ENCODE measurements around the gene EIF4E3. TPM values are rescaled to one million over a fixed set of nuclear protein-coding genes. Genes with fewer than 3 reads are reported as not detected.

EIF4E3 gene
- total RNA-seq, 1 donor from 2014 or later = 22.8 TPM

- no peak for FAIRE-seq
- no peak for DNase-seq (ENCODE audit: low spot score in 2 of 2)
Measured at GRCh38 chr3:71692139-71692538, 33.1 kb downstream of the EIF4E3 start.

- FAIRE-seq = no peak
- DNase-seq (ENCODE audit: low spot score in 2 of 2) = no peak
Measured at GRCh38 chr3:71690341-71690841, 34.8 kb downstream of the EIF4E3 start.

- DNase-seq (ENCODE audit: low spot score in 2 of 2) (no peak), FAIRE-seq (no peak)
Measured at GRCh38 chr3:71689291-71689690, 35.9 kb downstream of the EIF4E3 start.

GRCh38 chr3:71688121-71688520 is 37.1 kb downstream of the EIF4E3 start:
- FAIRE-seq = no peak
- DNase-seq (ENCODE audit: low spot score in 2 of 2) = no peak

- DNase-seq (ENCODE audit: low spot score in 2 of 2) (no peak), FAIRE-seq (no peak)
Measured at GRCh38 chr3:71685686-71686085, 39.5 kb downstream of the EIF4E3 start.

- no peak for DNase-seq (ENCODE audit: low spot score in 2 of 2)
- no peak for FAIRE-seq
Measured at GRCh38 chr3:71684757-71685386, 40.3 kb downstream of the EIF4E3 start.

GRCh38 chr3:71684046-71684756 is 41.0 kb downstream of the EIF4E3 start:
- DNase-seq (ENCODE audit: low spot score in 2 of 2) (no peak), FAIRE-seq (no peak)

- no peak for FAIRE-seq
- peak in 1 of 2 donors; percentile 28 for DNase-seq (ENCODE audit: low spot score in 2 of 2)
Measured at GRCh38 chr3:71681224-71681668, 44.0 kb downstream of the EIF4E3 start.

GRCh38 chr3:71680603-71681002 is 44.6 kb downstream of the EIF4E3 start:
- DNase-seq (ENCODE audit: low spot score in 2 of 2) (no peak), FAIRE-seq (no peak)

GRCh38 chr3:71676931-71677330 is 48.3 kb downstream of the EIF4E3 start:
- DNase-seq (ENCODE audit: low spot score in 2 of 2) (no peak), FAIRE-seq (no peak)

- FAIRE-seq = no peak
- DNase-seq (ENCODE audit: low spot score in 2 of 2) = no peak
Measured at GRCh38 chr3:71673486-71673885, 51.7 kb downstream of the EIF4E3 start.

- DNase-seq (ENCODE audit: low spot score in 2 of 2) = no peak
- no peak for FAIRE-seq
Measured at GRCh38 chr3:71672807-71673206, 52.4 kb downstream of the EIF4E3 start.

GRCh38 chr3:71672340-71672739 is 52.9 kb downstream of the EIF4E3 start:
- DNase-seq (ENCODE audit: low spot score in 2 of 2) (no peak), FAIRE-seq (no peak)

GRCh38 chr3:71671216-71671845 is 53.9 kb downstream of the EIF4E3 start:
- FAIRE-seq (no peak), DNase-seq (ENCODE audit: low spot score in 2 of 2) (no peak)

GRCh38 chr3:71662568-71662967 is 62.6 kb downstream of the EIF4E3 start:
- DNase-seq (ENCODE audit: low spot score in 2 of 2) (no peak), FAIRE-seq (no peak)

GRCh38 chr3:71662056-71662455 is 63.1 kb downstream of the EIF4E3 start:
- no peak for FAIRE-seq
- DNase-seq (ENCODE audit: low spot score in 2 of 2) = no peak

GRCh38 chr3:71659864-71660591 is 65.2 kb downstream of the EIF4E3 start:
- DNase-seq (ENCODE audit: low spot score in 2 of 2) (no peak), FAIRE-seq (no peak)

GRCh38 chr3:71657831-71658530 is 67.2 kb downstream of the EIF4E3 start:
- no peak for FAIRE-seq

GRCh38 chr3:71655061-71655460 is 70.1 kb downstream of the EIF4E3 start:
- no peak for FAIRE-seq
- no peak for DNase-seq (ENCODE audit: low spot score in 2 of 2)

More at GRCh38 chr3:71657831-71658530, 67.2 kb downstream of the EIF4E3 start:
- DNase-seq (ENCODE audit: low spot score in 2 of 2) = no peak

- FAIRE-seq (no peak), DNase-seq (ENCODE audit: low spot score in 2 of 2) (no peak)
Measured at GRCh38 chr3:71653414-71653807, 71.8 kb downstream of the EIF4E3 start.

All from frontal cortex (tissue), 4 donors.